Posterior cingulate gyrus (tissue), 11 donors: ENCODE results near the gene TSGA10.
"Not testable (repeated sequence)": the region's sequence is repeated elsewhere in the genome, so short reads cannot be mapped to it uniquely, and the experiment has no call there.

Experiments used
- DNase-seq, 10 donors: peaks; one replicate each; pipeline versions ENCODE4 v3.0.0 to v3.0.0-alpha.2; 2020 to 2021; ENCODE audit warnings: mixed read lengths in 3 of 10
- intact Hi-C: fragments of 100-400 bp; cut with DNase I; formaldehyde crosslinking; loops from one replicate; pipeline ENCODE4 v1.15.1; 2023

TSGA10 gene, protein sequence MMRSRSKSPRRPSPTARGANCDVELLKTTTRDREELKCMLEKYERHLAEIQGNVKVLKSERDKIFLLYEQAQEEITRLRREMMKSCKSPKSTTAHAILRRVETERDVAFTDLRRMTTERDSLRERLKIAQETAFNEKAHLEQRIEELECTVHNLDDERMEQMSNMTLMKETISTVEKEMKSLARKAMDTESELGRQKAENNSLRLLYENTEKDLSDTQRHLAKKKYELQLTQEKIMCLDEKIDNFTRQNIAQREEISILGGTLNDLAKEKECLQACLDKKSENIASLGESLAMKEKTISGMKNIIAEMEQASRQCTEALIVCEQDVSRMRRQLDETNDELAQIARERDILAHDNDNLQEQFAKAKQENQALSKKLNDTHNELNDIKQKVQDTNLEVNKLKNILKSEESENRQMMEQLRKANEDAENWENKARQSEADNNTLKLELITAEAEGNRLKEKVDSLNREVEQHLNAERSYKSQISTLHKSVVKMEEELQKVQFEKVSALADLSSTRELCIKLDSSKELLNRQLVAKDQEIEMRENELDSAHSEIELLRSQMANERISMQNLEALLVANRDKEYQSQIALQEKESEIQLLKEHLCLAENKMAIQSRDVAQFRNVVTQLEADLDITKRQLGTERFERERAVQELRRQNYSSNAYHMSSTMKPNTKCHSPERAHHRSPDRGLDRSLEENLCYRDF

DNA sequence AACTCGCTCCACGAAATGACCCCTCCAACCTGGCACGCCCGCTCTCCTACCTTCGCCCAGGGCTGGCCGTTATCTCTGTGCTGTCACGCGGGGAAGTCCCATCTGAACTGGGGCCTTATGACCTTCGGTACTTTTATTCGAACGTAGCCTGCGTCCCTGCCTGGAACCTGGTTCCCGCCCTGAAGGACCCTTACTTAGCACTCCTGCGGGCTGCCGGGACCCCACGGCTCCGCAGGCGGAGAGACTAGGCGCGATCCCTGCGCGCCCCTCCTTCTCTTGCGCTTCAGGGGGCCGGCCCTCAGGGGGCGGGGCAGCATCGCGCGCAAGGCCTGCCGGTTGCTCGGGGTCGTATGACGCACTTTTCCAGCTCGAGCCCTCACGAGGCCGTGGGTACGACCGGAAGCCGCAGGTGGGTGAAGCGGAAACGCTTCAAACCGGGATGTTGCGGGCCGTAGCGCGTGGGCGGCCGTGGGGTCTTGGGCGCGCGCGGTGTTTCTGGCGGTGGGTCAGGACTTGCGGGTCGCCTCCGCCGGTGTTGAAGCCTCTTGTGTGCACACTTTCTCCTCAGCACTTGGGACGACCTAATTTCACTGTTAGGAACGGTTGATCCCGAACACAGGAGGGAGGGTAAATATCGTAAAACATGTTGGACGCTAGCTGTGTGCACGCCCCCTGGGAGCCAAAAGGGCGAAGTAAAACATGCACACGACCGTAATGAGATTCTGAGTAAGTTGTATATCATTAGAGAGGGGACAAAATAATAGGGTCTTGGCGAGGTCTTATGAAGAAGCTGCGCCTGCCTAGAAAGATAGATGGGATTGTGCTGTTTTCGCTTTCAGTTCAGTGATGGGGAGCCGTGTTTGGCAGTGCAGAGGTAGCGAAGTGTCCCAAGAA lies at the start of gene TSGA10, which contains the start of gene LIPT1:
Gene TSGA10 (minus strand): TSS at position 300 of the 894 bp plus-strand sequence. CDS start 45,503 bp downstream, outside the sequence.
Gene LIPT1 (plus strand): TSS at position 325 of the 894 bp plus-strand sequence. CDS start 6,991 bp downstream, outside the sequence.
- intact Hi-C loops = loop anchor here (2.0 to 10.0 kb wide), 3 partner anchors 14 to 180 kb away; partner anchors contain the start of genes C2orf15, EIF5B, MITD1 and MRPL30

DNA sequence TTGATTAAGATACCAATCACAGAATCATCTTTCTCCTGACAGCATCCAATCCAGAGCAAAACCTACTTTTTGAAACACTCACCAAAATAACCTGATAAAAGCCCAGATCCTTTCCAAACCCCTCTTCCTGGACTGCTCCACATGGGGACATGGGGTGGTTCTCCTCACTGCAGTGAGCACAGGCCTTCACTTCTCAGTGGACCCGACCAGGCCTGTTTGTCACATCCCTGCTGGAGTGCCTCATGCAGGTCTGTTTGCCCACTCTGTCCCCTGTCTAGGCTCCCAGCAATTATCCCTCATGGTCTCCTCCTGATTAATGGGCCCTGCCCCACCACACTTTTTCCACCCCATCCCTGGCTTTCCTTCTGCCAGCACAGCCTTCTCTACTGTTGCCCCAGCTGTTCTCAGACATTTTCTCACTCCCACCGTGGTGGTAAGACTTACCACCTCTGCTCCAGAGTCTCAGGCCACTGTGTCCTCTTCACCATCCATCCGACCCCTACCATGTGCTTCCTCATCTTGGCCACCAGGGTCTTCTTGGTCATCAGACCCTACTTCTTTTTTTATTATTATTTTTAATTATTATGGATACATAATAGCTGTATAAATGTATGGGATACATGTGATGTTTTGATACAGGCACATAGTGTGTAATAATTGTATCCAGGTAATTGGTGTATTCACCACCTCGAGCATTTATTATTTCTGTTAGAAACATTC lies 47.4 kb upstream of the TSGA10 start:
- DNase-seq = no peak
- intact Hi-C loops = no loop called here

More for the DNA sequence above, at the start of gene TSGA10, which contains the start of gene LIPT1:
- DNase-seq = peak; percentile 85 to 99 (median 90)

DNA sequence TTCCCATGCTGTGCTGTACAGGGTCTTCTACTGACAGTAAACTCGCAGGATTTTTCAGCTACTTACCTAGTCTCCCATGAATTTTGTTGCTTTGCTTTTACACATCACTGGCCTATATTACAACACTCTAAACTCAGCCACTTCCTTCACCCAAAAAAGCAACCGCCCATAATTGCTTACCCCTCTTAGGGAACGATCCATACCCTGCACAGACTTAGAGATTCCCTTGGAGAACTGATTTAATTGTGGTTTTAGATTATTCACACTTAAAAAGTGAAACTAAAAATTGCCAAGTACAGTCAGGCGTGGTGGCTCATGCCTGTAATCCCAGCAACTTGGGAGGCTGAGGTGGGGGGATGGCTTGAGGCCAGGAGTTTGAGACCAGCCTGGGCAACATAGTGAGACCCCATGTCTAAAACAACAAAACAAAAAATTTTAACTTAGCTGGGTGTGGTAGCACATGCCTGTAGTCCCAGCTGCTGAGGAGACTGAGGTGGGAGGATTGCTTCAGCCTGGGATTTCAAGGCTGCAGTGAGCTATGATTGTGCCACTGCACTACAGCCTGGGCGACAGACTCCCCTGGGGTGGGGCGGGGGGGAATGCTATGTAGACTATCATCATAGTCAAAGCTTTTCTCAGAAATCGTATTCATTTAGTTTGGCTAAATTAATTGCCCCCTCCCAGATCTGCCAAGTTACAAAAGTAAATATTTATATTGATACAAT lies 45.5 kb upstream of the TSGA10 start:
- no peak for DNase-seq
- intact Hi-C loops = no loop called here

DNA sequence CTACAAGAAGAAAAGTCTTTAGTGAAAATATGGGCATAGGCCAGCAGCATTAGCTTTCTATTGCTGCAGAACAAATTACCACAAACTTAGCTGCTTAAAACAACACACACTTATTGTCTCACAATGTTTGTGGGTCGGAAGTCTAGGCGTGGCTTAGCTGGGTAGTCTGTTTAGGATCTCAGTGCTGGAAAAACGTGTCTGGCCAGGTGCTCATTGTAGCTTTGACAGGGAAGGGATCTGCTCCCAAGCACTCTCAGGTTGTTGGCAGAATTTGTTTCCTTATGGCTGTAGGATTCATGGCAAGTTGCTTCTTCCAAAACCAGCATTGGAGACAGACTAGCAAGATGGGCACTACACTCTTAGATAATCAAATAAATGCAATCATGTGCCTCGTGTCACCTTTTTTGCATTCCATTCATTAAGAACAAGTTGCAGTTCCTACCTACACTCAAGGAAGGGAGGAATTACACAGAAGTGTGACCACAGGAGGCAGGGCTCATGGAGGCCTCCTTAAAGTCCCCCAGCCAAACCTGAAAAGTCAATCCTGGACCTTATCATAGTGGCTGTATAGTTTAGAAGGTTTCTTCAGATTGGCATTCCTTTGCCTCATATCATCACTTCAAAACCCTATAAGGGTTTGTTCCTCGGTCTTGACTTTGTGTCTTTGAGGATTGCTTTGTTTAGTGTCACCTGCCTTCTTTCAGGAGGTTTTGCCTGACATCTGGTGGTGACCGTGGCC lies 43.5 kb upstream of the TSGA10 start:
- intact Hi-C loops = no loop called here

DNA sequence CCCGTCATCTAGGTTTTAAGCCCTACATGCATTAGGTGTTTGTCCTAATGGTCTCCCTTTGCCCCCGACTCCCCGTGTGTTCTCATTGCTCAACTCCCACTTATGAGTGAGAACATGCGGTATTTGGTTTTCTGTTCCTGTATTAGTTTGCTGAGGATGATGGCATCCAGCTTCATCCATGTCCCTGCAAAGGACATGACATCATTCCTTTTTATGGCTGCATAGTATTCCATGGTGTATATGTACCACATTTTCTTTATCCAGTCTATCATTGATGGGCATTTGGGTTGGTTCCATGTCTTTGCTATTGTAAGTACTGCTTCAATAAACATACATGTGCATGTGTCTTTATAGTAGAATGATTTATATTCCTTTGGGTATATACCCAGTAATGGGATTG lies 37.6 kb upstream of the TSGA10 start:
- DNase-seq, intact Hi-C loops: not testable (repeated sequence)

More for the DNA sequence above, 43.5 kb upstream of the TSGA10 start:
- no peak for DNase-seq

DNA sequence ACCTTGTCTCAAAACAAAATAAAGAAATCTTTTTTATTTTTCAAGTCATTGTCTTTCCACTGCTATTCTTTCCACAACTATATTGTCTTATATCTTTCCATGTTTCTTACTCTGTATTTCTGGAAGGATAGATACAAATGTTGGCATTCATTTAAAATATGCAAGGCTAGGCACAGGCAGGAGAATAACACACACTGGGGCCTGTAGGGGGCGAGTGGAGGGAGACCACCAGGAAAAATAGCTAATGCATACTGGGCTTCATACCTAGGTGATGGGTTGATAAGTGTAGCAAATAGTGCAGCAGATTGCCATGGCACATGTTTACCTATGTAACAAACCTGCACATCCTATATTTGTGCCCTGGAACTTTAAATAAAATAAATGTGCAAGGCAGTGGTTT lies 35.8 kb upstream of the TSGA10 start:
- intact Hi-C loops = no loop called here
- DNase-seq = no peak

DNA sequence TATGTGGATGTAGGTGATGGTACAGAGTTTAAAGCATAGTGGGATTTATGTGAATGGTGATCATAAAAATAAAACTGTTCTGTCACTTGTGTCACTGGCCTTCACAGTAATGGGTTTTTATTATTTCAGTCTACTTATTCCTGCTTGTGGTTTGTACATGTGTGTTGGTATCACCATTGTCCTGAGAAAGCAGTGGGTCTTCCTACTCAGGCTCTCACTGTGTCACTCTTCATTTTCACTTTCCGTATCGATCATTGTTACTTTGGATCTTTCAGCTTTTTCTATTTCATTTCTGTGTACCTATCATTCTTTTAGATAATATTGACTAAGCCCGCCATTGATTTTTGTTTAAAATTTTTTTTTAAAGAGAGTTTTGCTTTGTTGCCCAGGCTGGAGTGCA lies 33.6 kb upstream of the TSGA10 start:
- no peak for DNase-seq
- intact Hi-C loops = no loop called here

DNA sequence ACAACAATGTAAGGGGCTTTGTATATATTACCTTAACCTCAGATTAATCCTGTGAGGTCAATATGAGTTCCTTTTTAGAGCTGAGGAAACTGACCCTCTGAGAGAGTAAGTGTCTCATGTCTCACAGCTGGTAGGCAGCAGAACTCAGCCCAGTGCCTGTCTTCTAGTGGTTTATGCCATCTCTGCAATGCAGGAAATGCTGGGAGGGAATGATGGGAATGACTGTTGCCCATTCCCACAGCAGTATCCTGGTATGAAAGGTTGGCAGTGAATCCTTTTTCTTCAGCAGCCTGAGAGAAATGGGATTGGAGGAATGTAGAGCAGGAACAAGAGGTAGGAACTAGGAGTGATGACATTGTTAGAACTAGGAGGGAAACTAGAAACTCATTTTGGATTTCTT lies 32.3 kb upstream of the TSGA10 start:
- DNase-seq = no peak
- intact Hi-C loops = no loop called here

DNA sequence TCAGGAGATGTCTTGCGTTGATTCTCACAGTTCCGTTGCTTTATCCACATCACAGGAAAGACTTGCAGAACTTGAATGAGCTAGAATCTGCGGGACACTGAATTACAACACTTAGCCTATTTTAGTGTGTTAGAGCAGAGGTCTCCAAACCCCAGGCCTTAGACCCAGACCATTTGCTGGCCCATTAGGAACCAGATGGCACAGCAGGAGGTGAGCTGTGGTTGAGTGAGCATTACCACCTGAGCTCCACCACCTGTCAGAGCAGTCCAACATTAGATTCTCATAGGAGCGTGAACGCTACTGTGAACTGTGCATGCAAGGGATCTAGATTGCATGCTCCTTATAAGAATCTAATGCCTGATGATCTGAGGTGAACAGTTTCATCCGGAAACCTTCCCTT lies 30.1 kb upstream of the TSGA10 start:
- intact Hi-C loops = no loop called here
- no peak for DNase-seq

DNA sequence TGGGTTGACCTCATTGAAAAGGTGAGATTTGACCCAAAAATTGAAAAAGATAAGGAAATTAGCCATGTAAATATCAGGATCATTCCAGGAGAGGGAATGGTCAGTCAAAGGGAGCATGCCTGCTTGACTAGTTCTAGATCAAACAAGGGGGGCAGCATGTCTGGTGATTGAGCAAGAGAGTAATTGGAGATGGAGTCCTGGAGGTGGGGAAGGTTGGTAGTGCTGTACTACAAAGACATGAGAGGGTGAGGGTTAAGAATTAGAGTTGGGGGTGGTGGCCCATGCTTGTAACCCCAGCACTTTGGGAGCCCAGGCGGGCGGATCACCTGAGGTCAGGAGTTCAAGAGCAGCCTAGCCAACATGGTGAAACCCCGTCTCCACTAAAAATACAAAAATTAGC lies 28.3 kb upstream of the TSGA10 start:
- DNase-seq = no peak
- intact Hi-C loops = no loop called here

DNA sequence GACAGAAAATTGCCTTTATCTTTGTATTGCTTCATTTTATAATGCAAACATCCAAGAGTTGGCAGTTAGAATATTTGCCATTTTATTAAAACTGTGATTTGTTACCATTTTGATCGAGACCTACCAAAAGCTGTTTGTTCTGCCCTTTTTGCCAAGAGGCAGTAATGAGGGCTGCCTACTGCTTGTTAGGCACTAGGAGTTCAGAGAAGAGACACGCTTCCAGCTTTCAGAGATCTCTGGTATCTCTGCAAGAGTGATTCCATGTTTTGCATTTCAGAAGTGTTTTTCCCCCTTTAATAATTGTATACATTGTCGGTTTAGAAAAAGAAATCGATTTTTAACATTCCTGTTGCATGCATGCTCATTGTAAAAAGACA lies 26.9 kb upstream of the TSGA10 start:
- intact Hi-C loops = loop anchor here (1.0 to 2.0 kb wide), 3 partner anchors 27 to 309 kb away; partner anchors contain the start of genes LIPT1, REV1, TSGA10 and TXNDC9
- DNase-seq = no peak

DNA sequence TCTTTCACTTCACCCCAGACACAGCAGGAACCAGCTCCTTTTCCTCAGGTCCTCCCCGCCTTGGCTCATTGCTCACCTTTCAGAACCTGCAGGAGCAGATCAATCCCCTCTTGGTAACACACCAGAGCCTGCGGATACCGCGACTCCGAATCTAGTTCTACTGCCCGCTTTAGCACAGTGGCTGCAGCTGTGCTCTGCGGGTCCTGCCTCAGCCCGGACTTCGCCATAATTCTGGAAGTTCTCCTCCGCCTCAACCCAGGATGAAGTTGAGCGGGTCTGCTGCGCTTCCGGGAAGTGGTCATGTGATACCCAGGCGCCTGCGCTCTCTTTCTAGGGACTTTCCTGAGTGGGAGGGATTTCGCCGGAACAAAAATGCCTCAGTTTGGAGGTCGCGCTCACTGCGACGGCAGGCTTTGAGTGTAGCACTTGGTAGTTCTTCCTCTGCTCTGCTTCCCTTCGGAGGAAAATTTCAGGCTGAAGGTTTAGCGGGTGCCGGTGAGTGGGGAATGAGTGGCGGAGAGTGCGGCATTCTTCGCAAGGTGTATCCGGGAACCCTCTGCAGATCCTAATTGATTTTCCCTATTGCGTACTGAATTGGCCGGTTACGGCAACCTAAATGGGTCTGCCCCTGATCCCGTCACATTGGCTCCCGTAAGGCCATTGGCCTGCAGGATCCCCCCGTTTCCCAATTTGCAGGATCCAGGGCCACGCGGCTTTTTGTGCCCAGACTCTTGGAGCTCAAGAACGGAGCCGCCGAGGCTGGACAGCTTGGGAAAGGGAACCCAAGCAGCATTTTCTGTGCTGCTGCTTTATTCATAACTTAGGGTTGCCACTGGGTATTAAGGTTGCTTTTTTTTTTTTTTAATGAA lies 26.2 kb upstream of the TSGA10 start, which contains the start of the genes MITD1 and MRPL30:
Gene MITD1 (minus strand): TSS at position 304 of the 869 bp plus-strand sequence. CDS start 77 bp downstream, at position 227.
Gene MRPL30 (plus strand): TSS at position 430 of the 869 bp plus-strand sequence. CDS start 5,020 bp downstream, outside the sequence.
- intact Hi-C loops = loop anchor here (1.0 to 2.0 kb wide), 3 partner anchors 26 to 310 kb away; partner anchors contain the start of genes LIPT1, REV1, TSGA10 and TXNDC9
- peak; percentile 91 to 99 (median 95) for DNase-seq

DNA sequence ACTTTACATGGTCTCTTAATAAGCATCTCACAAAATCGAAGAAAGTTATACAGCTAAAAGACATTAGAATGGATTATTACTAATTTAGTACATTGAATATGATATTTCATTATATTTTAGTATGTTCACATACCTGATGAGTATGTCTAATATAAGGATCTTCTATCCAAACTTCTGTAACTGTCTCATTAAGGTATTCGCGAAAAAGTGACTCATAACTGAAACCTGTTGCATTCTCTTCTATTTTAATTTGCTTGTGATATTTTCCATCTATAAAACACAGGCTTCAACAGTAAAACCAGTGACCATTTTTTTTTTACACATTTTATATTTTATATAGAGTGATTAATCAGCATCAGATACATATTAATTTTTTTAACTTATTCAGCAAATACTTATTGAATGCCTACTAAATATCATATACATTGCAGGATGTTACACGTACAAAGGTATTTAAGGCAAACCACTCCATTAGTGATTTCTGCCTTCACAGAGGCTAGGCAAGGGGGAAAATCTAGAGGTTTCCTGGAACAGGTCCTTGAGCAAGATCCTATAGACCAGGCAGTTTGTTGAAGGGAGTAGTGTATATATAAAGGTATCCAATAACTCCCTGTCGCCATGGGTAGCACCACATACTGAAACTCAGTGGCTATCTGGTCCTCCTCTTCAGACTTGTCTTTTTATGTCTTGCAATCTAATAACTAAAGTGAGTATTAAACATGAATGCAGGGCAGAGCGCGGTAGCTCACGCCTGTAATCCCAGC lies 16.8 kb upstream of the TSGA10 start:
- DNase-seq = no peak
- intact Hi-C loops = no loop called here

DNA sequence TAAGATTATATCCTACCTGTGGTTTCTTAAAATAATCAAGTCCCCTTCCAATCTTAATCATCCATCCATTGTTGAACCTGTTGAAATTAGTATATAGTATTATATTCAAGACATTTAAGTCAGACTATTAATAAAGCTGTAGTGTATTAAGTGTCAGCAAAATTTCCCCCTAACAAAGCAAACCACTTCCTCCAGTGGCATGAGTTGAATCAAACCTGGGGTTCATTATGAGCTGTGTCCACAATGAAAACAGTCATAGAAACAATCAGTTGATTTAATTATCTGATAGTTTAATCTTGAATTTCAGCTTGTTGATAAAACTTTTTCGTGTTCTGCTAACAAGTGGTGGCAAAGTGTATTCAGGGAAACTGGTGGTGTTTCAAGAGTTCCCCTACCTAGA lies 14.8 kb upstream of the TSGA10 start:
- no peak for DNase-seq
- intact Hi-C loops = no loop called here

DNA sequence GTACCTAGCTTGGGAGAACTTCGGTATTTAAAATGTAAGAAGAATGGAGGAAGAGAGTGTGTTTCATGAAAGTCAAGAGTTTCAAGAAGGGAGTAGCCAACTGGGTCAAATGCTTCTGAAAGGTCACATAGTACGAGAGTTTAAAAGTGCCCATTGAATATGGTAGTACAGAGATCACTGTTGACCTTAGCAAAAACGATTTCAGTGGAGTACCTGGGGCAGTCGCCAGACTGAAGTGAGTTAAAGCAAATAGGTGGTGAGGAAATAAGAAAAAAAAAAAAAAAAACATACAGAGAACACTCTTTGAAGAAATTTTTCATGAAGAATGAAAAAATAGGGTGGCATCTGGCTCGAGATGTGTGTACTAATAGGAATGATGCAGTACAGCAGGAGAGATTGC lies 11.5 kb upstream of the TSGA10 start:
- intact Hi-C loops = no loop called here
- DNase-seq = no peak

DNA sequence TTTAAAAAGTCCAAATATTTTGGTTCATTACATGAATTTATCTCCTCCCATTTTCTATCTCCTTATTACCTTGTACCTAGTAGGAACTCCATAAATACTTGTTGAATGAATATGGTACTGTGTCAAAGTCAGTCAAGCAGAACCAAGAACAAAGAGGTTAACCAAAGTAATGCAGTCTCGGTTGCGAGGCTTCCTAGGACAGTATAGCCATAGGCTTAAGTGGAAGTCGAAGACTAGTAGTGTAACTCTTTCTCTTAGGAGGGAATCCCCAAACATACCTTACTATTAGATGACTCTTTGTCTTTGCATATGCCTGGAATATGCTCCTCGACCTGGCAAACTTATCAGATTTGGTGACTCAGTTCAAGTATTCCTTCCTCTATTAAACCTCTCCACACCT lies 4.9 kb upstream of the TSGA10 start:
- intact Hi-C loops = loop anchor here (10.0 kb wide), 1 partner anchor 175 kb away; the partner anchor contains the start of genes EIF5B and TXNDC9

More for the DNA sequence above, 4.9 kb upstream of the TSGA10 start:
- DNase-seq = no peak
